22Rv1 (cell line): ENCODE measurements around the gene AHNAK.

ENCODE experiments used
- CTCF ChIP-seq: fragments of 450-650 bp; IDR thresholded peaks from 2 replicates; pipeline ENCODE4 v1.5.1; 2017; ENCODE audit warnings: mild to moderate bottlenecking
- ZFX ChIP-seq: fragments of 450-650 bp; IDR thresholded peaks from 2 replicates; pipeline ENCODE4 v1.6.1; 2017; ENCODE audit warnings: antibody characterized with exemption, borderline replicate concordance

- TF ChIP-seq CTCF: no peak
- no peak for TF ChIP-seq ZFX
Observed at GRCh38 chr11:62501432-62501891, 45.1 kb downstream of the AHNAK start.
